HG02981 (cell line): ENCODE results near the gene BHLHE23.
"Not testable (repeated sequence)": the region's sequence is repeated elsewhere in the genome, so short reads cannot be mapped to it uniquely, and the experiment has no call there.

ENCODE experiments used
- ATAC-seq: cut with Tn5 transposase; IDR thresholded peaks from one replicate; pipeline ENCODE4 v1.9.1; 2021; ENCODE audit warnings: mild to moderate bottlenecking, moderate library complexity; ENCODE audit not compliant: unreplicated experiment

The BHLHE23 gene

GRCh38 chr20:62962891-62963613, 43.7 kb downstream of the BHLHE23 start:
- no peak for ATAC-seq

DNA sequence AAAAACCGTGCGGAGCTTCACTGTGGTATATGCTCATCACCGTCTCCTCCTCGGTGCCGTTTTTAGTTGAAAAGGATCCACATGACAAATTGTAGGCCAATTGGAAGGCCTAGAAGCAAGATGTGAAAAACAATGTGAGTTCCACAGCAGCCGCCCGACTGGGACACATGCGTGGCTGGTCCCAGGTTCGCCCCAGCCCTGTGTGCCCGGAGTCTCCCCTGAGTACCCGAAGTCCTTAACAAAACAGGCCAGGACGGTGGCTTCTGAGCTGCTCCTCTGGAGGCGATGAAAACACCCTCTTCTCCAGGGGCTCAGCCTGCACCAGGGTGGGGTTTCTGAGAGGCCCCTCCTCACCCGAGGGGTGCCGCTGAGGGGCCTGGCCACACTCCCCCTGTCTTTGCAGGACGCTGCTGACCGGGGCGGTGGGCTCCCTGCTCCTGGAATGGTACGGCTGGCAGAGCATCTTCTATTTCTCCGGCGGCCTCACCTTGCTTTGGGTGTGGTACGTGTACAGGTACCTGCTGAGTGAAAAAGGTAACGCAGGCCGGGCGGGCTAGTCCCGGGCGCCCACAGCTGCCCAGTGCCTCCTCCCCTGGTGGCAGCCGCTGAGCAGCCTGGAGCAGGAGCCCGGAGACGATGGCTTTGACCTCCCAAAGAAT, 44.4 kb downstream of the BHLHE23 start:
- ATAC-seq, result no peak

GRCh38 chr20:62961799-62962198, 45.0 kb downstream of the BHLHE23 start:
- no peak for ATAC-seq

GRCh38 chr20:62961310-62961783, 45.4 kb downstream of the BHLHE23 start:
- ATAC-seq, result no peak

DNA sequence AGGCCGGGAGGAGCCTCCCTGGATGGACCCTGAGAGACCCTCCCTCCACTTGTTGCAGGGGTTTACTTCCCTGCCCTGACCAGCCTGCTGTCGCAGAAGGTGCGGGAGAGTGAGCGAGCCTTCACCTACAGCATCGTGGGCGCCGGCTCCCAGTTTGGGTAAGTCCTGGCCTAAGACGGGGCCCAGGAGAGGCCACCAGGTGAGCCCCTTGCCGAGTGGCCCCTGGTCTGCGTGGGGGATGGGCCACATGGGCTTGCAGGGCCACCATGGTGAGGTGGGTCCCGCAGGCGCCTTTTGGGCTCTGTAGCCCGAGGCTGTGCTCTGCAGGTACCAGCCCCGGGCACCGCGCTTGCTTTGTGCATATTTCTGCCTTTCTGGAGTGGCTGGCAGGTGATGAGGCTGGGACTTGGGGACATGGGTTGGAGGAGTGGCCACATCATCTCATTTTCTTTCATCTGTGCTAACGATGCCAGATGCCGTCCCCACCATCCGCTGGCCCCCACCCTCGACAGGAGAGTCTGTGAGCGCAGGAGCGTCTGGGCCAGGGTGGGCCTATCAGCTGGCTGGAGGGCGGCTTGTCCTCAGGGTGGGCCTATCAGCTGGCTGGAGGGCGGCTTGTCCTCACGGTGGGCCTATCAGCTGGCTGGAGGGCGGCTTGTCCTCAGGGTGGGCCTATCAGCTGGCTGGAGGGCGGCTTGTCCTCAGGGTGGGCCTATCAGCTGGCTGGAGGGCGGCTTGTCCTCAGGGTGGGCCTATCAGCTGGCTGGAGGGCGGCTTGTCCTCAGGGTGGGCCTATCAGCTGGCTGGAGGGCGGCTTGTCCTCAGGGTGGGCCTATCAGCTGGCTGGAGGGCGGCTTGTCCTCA, 46.1 kb downstream of the BHLHE23 start:
- ATAC-seq, result not testable (repeated sequence)

DNA sequence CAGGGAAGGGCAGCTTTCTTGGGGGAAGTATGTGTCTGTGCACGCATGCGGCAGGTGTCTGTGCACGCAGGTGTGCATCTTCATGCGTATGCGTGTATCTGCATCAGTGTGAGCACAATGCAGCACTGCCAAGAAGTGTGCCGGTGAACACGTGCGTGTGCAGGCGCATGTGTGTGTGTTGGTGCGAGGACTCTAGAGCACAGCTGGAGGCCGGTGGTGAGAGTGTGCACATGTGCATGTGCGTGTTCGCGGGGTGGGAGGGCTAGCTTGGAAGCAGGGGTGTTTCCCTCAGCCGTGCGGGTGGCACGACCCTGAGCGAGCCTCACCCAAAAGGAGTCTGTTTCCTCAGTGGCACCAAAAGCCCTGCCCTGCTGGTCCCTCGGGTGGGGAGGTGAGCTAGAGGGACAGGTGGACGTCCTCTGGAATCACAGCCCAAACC, 46.7 kb downstream of the BHLHE23 start:
- ATAC-seq, result no peak

- ATAC-seq, result no peak
Measured at GRCh38 chr20:62959101-62959971, 47.4 kb downstream of the BHLHE23 start.

DNA sequence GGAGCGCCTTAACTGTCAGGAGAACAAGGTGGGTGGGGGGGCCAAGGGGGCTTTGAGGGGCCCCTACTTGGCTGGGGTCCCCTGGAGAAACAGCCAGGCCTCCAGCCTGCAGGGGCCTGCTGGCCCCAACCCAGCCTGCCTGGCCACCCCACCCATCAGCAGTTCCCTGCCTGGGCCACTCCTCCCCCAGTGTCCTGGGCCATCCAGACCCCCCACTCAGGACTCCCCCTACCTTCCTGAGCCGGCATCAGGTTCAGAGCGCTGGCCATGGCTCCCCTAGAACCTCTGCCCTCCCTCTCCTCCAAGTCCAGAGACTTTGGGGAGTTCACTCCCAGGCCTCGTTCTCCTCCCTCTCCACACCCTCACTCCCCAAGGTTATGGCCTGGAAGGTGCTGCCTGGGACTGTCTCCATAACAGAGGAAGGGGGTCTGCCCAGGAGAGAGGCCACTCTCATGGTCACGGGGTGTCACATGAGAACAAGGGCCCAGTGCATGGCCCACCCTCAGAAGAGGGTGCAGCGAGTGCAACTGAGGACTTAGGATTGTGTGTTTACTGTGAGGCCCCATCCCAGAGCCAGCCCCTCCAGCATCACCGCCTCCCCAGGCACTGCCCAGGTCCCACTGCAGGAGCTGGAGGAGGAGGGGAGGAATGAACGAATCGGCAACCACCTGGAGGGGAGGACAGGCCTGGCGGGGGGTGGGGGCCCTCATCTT, 48.2 kb downstream of the BHLHE23 start:
- no peak for ATAC-seq

DNA sequence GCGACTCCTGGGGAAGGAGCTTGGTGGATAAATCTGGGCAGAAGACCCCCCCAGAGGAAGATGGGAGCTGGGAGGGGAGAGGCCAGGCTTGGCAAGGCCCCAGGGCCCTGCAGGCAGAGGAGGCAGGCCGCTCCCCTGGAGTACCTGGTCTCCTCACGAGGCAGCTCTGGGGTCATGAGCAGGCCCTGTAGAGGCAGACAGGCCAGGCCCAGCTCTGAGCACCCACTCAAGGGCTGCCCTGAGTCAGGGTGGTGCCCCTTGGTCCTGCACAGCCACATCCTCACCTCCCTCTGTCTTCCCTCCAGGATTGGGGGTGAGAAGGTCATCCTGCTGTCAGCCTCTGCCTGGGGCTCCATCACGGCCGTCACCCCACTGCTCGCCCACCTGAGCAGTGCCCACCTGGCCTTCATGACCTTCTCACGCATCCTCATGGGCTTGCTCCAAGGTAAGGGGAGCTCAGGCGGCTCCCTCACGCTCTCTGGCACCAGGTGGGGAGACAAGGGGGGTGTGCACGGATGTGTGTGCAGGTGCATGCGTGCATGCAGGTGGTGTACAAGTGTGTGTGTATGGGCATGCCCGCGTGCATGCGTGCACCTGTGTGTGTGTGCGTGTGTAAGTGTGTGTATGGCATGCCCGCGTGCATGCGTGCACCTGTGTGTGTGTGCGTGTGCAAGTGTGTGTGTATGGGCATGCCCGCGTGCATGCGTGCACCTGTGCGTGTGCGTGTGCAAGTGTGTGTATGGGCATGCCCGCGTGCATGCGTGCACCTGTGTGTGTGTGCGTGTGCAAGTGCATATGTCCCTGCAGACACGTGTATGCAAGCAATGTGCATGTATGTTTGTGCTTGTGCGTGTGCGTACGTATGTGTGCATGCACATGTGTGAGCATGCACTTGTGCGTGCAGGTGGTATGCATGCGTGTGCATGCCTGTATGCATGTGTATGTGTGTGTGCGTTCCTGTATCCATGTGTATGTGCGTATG, 49.3 kb downstream of the BHLHE23 start:
- ATAC-seq, result no peak

GRCh38 chr20:62956387-62957135, 50.2 kb downstream of the BHLHE23 start:
- no peak for ATAC-seq
